Smooth muscle cell of the umbilical artery (primary cell): ENCODE measurements around the gene COMMD7. TPM values are rescaled to one million over a fixed set of nuclear protein-coding genes. Genes with fewer than 3 reads are reported as not detected.

ENCODE experiments used
- total RNA-seq: library from RNA; depleted of rRNA; stranded (reverse); fragments of >200 nt; gene quantifications from 2 replicates; pipeline ENCODE4 v1.2.3, GENCODE V29; 2014

The COMMD7 gene
- 19.6 and 21.9 TPM in 2 replicates for total RNA-seq

DNA sequence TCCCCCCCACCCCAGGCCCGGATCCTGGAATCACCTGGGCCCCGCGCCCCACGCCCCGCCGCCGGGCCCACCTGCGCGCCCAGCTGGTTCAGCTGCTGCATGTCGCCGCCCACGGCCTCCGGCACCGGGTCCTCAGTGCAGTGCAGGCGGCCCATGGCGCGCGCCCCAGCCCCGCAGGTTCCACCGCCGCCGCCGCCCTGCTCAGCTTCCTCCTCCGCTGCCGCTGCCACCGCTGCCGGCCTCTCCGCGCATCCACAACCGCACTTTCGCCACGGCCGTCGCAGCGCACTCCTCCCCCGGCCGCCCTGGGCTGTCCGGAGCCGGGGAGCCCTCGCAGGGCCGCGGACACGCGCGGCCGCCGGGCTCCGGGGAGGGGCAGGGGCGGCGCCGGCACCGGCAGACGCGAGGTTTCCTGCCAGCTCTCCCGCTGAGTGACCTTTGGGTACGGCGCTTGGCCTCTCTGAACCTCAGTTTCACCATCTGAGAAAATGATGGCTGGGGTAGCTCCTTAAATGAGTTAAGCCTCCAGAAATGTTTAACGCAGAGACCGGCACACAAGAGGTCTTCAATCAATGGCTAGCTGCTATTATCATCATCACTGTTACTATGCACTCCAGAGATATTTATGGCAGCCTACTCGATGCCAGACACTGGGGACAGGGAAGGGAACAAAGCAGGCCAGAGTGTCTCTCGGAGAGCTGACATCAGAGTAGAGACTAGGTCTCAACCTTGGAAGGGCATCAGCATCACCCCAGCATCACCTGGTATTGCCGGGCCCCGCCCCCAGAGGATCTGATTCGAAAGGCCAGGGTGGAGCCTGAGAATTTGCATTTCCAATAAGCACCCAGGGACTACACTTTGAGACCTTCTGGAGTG is at the start of gene COMMD7:
COMMD7 (minus strand) TSS at position 231 of the 876 bp plus-strand sequence; CDS start at position 155, 76 bp downstream.

GRCh38 chr20:32761831-32762753 is 18.8 kb upstream of the COMMD7 start, which contains the start of gene DNMT3B:
TSS of gene DNMT3B (plus strand) at chr20:32762385. CDS start at chr20:32780324, 17,939 bp downstream.

Other genes starting within 250 kb of the COMMD7 start
- gene NOL4L, start 158.1 kb downstream of the COMMD7 start, total RNA-seq = 9.5 and 11.4 TPM in 2 replicates
- gene C20orf203, start 69.5 kb downstream of the COMMD7 start, total RNA-seq = not detected in 2 replicates
- gene DNMT3B, start 18.9 kb upstream of the COMMD7 start, total RNA-seq = 1.5 TPM in 2 replicates
- gene MAPRE1, start 76.5 kb upstream of the COMMD7 start, total RNA-seq = 114 and 155 TPM in 2 replicates
- under 0.01 and 0.97 TPM in 2 replicates for gene EFCAB8, start 115.5 kb upstream of the COMMD7 start, total RNA-seq